Measurements from ENCODE around the gene SCARB2. TPM values are rescaled to one million over a fixed set of nuclear protein-coding genes. Genes with fewer than 3 reads are reported as not detected.
"Not testable (repeated sequence)": the region's sequence is repeated elsewhere in the genome, so short reads cannot be mapped to it uniquely, and the experiment has no call there.

The SCARB2 gene
- total RNA-seq, 1 donor, result 181 TPM

DNA sequence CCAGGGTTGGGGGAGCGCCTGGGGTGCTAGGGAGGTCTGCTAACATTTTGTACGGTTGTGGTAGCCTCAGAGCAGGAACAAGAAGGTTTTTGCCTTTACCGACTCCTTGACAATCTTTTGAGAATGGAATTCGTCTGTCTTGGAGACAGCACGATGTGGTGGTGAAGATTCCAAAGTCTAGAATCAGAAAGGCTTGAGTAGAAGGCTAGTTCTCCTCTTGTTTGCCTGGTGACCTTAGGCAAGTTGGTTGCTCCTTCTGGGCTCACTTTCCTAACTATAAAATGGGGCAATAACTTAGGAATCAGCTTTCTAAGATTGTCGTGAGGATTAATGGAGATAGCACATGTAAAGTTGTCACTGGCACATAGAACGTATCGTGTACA, 38.6 kb upstream of the SCARB2 start:
- TF ChIP-seq CTCF (IDR thresholded peaks at IDR 0.05; ENCODE audit: insufficient read depth, low read depth, low read length), result no peak
- H3K4me3 ChIP-seq (ENCODE audit: low read depth, low read length), result no peak overlapping the region
- DNase-seq (ENCODE audit: low read depth), result no peak

DNA sequence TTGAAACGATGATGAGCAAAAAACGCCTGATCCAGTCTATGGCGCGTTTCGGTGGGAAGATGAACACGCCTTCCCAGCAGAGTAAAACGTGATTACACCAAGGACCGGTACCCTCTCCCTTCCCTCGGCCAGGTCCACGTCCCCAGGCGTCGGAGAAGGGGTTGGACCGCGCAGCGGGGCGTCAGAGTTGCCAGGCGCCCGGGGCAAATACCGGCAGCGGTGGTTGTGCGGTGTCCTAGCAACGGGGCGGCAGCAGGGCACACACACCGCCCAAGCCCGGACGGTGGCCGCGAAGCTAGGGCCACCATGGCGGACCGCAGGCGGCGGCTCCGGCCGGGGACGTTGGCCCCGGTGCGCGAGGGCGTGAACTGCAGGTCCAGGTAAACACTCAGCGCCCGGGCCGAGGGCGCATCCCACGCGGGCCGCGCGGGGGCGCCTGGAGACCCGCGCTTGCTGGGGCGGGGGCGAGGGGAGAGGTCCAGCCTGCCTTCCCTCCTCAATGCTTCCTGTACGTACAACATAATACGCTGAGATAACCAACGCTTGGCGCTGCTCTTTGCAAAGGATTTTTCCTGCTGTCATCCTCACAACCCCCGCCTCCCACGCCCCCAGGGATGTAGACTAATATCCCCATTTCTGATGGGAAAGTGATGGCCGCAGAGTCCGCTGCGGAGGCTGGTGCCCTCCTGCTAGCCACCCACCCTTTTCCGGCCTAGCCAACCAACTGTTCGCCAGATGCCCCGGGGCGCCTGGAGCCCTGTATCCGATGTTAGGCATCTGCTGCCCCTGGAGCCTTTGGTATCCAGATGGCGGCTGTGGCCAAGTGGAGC, 38.0 kb upstream of the SCARB2 start, which contains the start of gene FAM47E:
Gene FAM47E (plus strand): TSS at position 281 of the 830 bp plus-strand sequence. CDS start 26 bp downstream, at position 307.
- H3K4me3 ChIP-seq (ENCODE audit: low read depth, low read length), result peak within 1 kb of the TSS; percentile 40
- peak; percentile 38 for TF ChIP-seq CTCF (IDR thresholded peaks at IDR 0.05; ENCODE audit: insufficient read depth, low read depth, low read length)
- DNase-seq (ENCODE audit: low read depth), result peak; percentile 17

DNA sequence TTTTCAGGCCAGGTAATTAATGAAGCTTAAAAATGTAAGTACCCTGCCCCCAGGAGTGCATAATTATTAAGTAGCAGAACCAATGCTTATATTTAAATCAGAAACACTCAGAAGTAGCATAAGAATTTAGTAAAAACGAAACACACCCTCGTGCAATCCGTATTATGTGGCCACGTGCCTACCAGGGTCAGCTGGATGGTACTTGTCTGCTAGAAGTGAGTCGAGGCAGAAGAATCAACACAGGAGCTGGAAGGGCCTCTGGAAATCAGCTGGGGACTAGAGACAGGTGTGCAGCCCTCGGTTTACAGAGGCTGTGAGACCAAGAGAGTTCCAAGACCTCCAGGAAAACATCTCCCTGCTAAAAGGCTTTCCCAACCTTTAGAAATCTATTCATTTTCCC, 37.3 kb upstream of the SCARB2 start:
- DNase-seq (ENCODE audit: low read depth), result no peak
- H3K4me3 ChIP-seq (ENCODE audit: low read depth, low read length), result no peak overlapping the region
- TF ChIP-seq CTCF (IDR thresholded peaks at IDR 0.05; ENCODE audit: insufficient read depth, low read depth, low read length), result no peak

DNA sequence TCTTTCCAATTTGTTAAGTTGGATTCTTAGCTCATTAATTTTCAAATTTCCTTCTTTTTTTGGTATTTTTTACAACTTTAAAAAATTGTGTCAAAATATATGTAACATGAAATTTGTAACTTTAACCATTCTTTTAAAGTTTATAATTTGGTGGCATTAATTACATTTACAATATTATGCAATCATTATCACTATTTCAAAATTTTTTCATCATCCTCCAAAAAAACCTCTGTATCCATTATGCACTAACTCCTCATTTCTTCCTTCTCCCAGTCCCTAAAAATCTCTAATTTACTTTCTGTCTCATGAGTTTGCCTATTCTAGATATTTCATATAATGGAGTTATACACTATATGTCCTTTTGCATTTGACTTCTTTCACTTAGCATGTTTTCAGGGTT, 33.2 kb upstream of the SCARB2 start:
- DNase-seq (ENCODE audit: low read depth), result no peak
- no peak for TF ChIP-seq CTCF (IDR thresholded peaks at IDR 0.05; ENCODE audit: insufficient read depth, low read depth, low read length)
- H3K4me3 ChIP-seq (ENCODE audit: low read depth, low read length), result no peak overlapping the region

DNA sequence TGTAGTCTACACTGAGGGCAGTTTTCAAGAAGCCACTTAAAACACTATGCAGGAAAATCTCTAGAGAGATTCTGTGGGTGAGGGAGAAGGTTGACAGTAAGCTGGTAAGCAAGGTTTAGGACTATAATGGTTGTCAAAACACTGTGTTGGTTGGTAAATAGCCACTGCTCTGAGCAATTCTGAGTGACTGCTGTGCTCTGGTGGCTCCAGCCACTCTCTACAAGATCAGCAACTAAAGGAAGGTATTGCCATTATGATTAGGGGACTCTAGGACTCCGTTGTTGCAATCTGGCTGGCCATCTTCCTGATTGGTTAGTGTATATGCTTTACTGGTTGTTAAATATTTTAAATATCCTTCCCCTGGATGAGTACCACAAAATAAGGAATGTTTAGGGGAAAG, 32.4 kb upstream of the SCARB2 start:
- no peak for TF ChIP-seq CTCF (IDR thresholded peaks at IDR 0.05; ENCODE audit: insufficient read depth, low read depth, low read length)
- no peak overlapping the region for H3K4me3 ChIP-seq (ENCODE audit: low read depth, low read length)
- no peak for DNase-seq (ENCODE audit: low read depth)

DNA sequence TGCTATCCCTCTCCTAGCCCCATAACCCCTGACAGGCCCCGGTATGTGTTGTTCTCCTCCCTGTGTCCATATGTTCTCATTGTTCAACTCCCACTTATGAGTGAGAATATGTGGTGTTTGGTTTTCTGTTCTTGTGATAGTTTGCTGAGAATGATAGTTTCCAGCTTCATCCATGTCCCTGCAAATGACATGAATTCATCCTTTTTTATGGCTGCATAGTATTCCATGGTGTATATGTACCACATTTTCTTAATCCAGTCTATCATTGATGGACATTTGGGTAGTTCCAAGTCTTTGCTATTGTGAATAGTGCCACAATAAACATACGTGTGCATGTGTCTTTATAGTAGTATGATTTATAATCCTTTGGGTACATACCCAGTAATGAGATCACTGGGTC, 30.3 kb upstream of the SCARB2 start:
- not testable (repeated sequence) for DNase-seq (ENCODE audit: low read depth); H3K4me3 ChIP-seq (ENCODE audit: low read depth, low read length)

- TF ChIP-seq CTCF (IDR thresholded peaks at IDR 0.05; ENCODE audit: insufficient read depth, low read depth, low read length), result no peak
- no peak for DNase-seq (ENCODE audit: low read depth)
- H3K4me3 ChIP-seq (ENCODE audit: low read depth, low read length), result no peak overlapping the region
Measured at GRCh38 chr4:76240236-76240635, 26.6 kb upstream of the SCARB2 start.
